NCI-H345 (cell line): ENCODE measurements around the gene ZNF780A.
"Not testable (repeated sequence)": the region's sequence is repeated elsewhere in the genome, so short reads cannot be mapped to it uniquely, and the experiment has no call there.

Source experiments
- DNase-seq: peaks from one replicate; lab custom pipeline; 2025; lab: John Stamatoyannopoulos, UW

Gene ZNF780A

GRCh38 chr19:40090241-40091204, at the start of gene ZNF780A:
Gene ZNF780A, minus strand, starts transcription at chr19:40090943. Its CDS starts 6,190 bp downstream, at chr19:40084753.
- DNase-seq = peak; percentile 91

GRCh38 chr19:40139533-40140287, 49.0 kb upstream of the ZNF780A start:
- DNase-seq = peak; percentile 80

- no peak for DNase-seq
Observed at GRCh38 chr19:40136818-40137217, 46.1 kb upstream of the ZNF780A start.

GRCh38 chr19:40134866-40135265, 44.1 kb upstream of the ZNF780A start:
- DNase-seq = no peak

- no peak for DNase-seq
Observed at GRCh38 chr19:40133491-40133890, 42.7 kb upstream of the ZNF780A start.

GRCh38 chr19:40130013-40130412, 39.3 kb upstream of the ZNF780A start:
- no peak for DNase-seq

GRCh38 chr19:40129425-40129824, 38.7 kb upstream of the ZNF780A start:
- no peak for DNase-seq

GRCh38 chr19:40128991-40129390, 38.2 kb upstream of the ZNF780A start:
- DNase-seq = no peak

- no peak for DNase-seq
Observed at GRCh38 chr19:40119380-40119779, 28.6 kb upstream of the ZNF780A start.

- DNase-seq = not testable (repeated sequence)
Observed at GRCh38 chr19:40118638-40119037, 27.9 kb upstream of the ZNF780A start.

GRCh38 chr19:40116075-40116474, 25.3 kb upstream of the ZNF780A start:
- DNase-seq = no peak

- not testable (repeated sequence) for DNase-seq
Observed at GRCh38 chr19:40114119-40114518, 23.4 kb upstream of the ZNF780A start.

- not testable (repeated sequence) for DNase-seq
Observed at GRCh38 chr19:40112271-40112670, 21.5 kb upstream of the ZNF780A start.

GRCh38 chr19:40110570-40110969, 19.8 kb upstream of the ZNF780A start:
- no peak for DNase-seq

- DNase-seq = no peak
Observed at GRCh38 chr19:40104754-40105153, 14.0 kb upstream of the ZNF780A start.

GRCh38 chr19:40103600-40103999, 12.9 kb upstream of the ZNF780A start:
- DNase-seq = no peak

GRCh38 chr19:40101813-40102212, 11.1 kb upstream of the ZNF780A start:
- no peak for DNase-seq

- no peak for DNase-seq
Observed at GRCh38 chr19:40093416-40093815, 2.7 kb upstream of the ZNF780A start.

GRCh38 chr19:40091205-40092129, 724 bp upstream of the ZNF780A start:
- no peak for DNase-seq

- no peak for DNase-seq
Observed at GRCh38 chr19:40089462-40089861, 1.3 kb downstream of the ZNF780A start.

GRCh38 chr19:40088299-40089047, 2.3 kb downstream of the ZNF780A start:
- DNase-seq = no peak
